GM18498 (cell line): Measurements from ENCODE around the gene EML1.

ENCODE experiments used
- ATAC-seq: cut with Tn5 transposase; IDR thresholded peaks from one replicate; pipeline ENCODE4 v1.9.1; 2021; ENCODE audit warnings: mild to moderate bottlenecking, moderate library complexity; ENCODE audit not compliant: unreplicated experiment

Gene EML1

DNA sequence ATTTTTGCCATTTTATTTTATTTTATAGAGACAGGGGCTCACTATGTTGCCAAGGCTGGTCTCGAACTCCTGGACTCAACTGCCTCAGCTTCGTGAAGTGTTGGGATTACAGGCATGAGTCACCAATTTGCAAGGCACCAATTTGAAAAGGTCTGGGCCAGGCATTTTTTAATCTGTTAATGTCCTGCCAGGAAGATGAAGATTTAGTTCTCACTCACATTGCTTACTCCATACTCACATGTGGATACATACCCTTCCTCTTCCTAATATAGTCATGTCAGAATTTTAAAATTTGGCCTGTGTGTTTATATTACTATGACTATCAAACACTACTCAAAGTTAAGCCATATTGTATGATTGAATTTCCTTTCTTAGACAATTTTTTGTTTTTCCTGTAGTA lies 15.3 kb upstream of the EML1 start:
- ATAC-seq: no peak

DNA sequence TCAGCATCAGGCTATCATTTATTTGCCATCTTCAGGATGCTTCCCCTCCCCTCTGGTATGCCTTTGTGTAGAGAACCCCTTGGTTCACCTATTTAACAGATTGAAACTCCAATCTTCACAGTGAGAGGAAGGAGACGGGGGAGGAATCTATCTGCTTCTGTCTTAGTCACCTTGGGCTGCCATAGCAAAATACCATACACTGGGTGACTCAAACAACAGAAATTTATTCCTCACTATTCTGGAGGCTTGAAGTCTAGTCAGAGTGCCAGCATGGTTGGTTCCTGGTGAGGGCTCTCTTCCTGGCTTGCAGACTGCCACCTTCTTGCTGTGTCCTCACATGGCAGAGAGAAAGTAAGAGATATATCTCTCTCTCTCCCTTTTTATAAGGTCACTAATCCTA lies 13.5 kb upstream of the EML1 start:
- no peak for ATAC-seq

GRCh38 chr14:99780690-99781089 lies 12.5 kb upstream of the EML1 start:
- ATAC-seq: no peak

- ATAC-seq: no peak
These were observed 12.1 kb upstream of the EML1 start for GRCh38 chr14:99781091-99781490.

DNA sequence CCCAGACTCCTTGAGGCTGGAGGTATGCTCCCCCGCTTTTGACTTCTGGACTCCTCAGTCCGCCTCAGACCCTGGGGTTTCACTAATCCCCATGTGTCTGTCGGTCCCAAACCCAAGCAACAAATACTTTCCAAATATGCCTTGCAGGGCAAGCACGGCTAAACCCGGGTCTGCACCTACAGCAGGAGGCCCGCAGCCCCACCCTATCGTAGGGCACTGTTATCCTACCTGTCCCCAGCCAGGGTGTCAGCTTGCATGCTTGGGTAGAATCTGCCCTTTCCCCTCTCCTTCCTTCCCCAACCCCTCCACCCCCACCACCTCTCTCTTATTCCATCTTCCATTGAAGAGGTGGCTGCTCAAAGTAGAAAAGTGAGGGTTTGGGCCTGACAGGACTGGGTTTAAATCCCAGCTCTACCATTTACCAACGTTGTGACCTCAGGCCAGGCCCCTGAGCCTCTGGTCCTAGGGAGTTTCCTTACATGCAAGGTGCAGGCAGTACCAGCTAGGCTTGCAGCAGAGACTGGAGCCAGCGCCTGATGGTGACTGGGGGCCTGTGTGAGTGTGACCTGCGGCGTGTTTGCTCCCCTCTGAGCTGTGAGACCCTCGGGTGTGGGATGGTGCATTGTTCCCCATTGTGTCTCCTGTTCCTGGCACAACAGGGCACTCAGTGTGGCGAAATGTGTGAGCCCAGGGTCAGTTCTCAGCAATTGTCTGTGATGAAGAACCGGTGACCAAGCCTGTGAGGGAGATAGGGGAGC lies 11.2 kb upstream of the EML1 start:
- ATAC-seq: no peak

- no peak for ATAC-seq
These were observed 8.7 kb upstream of the EML1 start for GRCh38 chr14:99784508-99784907.

DNA sequence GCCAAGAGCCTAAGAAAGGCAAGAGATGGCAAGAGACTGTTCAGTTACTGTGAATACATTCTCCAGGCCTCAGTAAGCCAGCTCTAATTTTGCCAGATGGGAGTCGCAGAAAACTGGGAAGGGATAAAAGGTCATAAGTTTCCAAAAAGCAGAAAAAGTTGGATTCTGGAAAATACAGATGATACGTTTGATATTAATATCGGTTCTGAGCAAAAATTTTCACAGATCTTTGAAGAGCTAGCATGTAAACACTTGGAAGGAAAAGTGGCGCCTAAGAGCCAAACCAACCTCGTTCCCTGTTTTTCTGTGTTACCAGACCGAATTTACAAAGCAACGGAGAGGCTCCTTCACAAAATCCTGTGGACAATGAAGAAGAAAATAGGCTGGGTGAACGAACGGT lies 7.8 kb upstream of the EML1 start:
- no peak for ATAC-seq

GRCh38 chr14:99786511-99786989 lies 6.7 kb upstream of the EML1 start:
- no peak for ATAC-seq

- no peak for ATAC-seq
These were observed 4.5 kb upstream of the EML1 start for GRCh38 chr14:99788713-99789112.

GRCh38 chr14:99789581-99789980 lies 3.6 kb upstream of the EML1 start:
- ATAC-seq: no peak

- no peak for ATAC-seq
These were observed 2.8 kb upstream of the EML1 start for GRCh38 chr14:99790201-99790977.

GRCh38 chr14:99790978-99791376 lies 2.2 kb upstream of the EML1 start:
- ATAC-seq: no peak

GRCh38 chr14:99791476-99792209 lies 1.6 kb upstream of the EML1 start:
- ATAC-seq: no peak

- no peak for ATAC-seq
These were observed 1.0 kb upstream of the EML1 start for GRCh38 chr14:99792210-99792535.

DNA sequence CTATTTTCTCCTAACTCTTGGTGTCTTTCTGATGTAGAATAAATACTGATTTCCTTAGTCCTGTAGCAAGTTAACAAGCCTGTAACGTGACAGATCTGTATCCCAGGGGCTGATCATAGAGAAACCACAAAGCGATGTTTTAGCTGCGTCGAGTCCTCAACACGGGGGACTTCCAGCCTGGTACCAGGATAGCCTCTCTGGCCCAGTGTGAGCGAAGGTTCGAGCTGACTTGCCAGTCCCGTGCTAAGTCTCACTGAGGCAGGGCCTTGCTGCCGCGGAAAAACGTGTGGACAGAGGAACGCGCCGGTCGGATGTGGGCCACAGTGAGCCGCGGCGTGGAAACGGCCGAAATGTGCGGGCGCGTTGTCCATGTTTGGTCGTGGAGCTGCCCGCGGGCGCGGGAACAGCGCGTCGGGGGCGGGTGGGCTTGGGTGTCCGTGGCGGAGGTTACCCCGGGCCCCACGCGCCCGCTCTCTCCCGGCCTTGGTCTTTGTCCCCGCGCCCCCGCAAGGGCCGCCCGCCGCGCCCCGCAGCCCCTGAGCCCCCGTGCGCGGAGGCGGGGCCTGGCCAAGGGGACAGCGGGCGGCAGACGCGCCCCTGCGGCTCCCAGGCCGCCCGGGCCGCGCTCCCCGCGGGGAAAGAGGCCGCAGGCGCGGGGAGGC lies 531 bp upstream of the EML1 start:
- ATAC-seq: no peak

GRCh38 chr14:99794151-99794780 lies 1.1 kb downstream of the EML1 start:
- no peak for ATAC-seq

DNA sequence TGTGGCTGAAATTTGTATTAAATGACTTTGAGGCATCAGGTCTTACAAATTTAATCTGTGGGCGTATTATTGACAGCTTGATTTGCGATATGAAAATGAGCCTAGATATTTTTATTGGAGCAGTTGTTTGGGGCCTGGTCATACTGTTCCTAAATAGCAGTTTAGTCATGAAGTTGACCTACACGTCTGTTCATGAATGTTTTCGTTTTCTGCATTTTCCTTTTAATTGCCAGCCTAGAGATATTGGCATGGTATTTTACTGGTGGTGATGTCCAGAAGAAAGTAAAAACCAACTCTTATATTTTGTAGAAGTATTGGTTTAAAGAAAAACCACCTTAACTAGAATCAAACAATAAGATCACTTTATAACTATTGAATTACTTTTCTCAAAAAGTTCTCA lies 1.8 kb downstream of the EML1 start:
- ATAC-seq: no peak

DNA sequence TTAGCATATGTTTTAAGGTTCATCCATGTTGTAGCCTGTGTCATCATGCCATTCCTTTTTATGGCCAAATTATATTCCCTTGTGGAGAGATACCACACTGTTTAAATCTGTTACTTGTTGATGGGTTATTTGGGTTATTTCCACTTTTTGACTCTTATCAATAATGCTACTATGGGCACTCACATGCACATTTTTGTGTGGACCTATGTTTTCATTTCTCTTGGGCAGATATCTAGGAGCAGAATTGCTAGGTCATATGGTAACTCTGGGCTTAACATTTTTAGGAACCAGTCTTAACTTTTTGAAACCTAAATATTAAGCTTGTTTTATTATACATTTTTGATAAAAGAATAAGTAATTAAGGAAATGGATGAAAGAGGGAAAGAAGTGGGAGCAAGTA lies 4.0 kb downstream of the EML1 start:
- no peak for ATAC-seq

DNA sequence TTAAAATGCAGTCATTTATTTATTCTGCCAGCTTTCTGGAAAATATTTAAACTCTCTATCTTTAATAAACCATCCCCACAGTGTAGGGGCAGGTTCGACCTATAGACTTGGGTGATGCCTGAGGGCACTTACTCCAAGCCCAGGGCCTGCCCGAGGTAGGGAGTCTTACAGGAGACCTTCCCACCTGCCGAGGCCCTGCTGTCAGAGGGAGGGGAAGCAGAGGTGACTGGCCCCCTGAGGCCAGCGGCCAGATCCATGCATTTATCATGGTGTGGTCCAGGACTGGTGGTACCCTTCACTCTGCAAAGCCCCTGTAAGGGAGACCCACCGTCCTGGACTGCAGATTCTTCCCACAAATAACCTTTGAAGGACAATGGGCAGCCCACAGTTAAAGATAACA lies 7.6 kb downstream of the EML1 start:
- ATAC-seq: no peak

DNA sequence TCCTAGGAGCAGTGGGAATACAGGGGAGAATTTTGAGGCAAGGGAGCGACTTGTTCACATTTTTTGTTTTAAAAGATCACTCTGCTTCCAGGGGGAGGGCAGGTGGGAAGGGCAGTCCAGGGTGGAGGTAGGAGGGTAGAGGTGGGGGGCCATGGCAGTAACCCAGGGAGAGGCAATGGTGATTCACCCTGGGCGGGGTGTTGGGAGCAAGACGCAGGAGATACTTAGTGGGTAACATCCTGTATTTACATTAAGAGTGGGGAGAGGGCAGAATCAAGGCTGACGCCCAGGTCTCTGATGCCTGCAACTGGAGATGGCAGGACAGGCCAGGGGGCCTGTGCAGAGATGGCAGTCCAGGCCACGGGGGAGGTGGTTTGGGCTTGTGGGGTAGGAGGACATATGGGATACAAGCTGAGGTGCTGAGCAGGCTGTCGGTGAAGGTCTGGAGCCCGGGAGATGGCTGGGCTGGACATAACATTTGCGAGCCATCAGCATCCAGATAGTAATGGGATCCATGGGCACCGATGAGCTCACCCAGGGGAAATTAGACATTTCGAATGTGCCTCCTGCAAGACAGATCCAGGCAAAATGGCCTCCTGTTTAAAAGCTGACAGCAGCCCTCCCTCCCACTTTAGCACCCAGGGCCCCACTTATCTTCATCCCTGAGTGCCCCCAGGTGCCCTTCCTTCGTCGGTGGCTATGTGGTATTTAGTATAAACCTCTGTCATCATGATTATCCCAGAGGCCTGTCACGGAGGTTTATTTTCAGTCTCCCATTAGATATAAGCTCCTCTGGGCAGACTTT lies 9.3 kb downstream of the EML1 start:
- no peak for ATAC-seq
